Erythroblast (primary cell): ENCODE results near the gene PLCG1.

Source experiments
- GATA1 ChIP-seq: IDR thresholded peaks from 2 replicates; pipeline ENCODE4 v1.6.1; 2011; ENCODE audit warnings: low read depth, mild to moderate bottlenecking, control low read depth, low read length, moderate library complexity
- POLR2A ChIP-seq: IDR thresholded peaks from 2 replicates; pipeline ENCODE4 v1.6.1; 2011; ENCODE audit warnings: mild to moderate bottlenecking, low read length

- no peak for TF ChIP-seq POLR2A
- TF ChIP-seq GATA1, result no peak
These were observed 20.8 kb downstream of the PLCG1 start for GRCh38 chr20:41158082-41158625.
